ENCODE results near the gene KRT9.

GRCh38 chr17:41618341-41619035 lies 46.6 kb upstream of the KRT9 start:
- no peak for TF ChIP-seq POLR2A (IDR thresholded peaks at IDR 0.05)
- no peak for TF ChIP-seq CTCF (IDR thresholded peaks at IDR 0.05)
